ENCODE results near the gene CNIH3.

CNIH3 gene

DNA sequence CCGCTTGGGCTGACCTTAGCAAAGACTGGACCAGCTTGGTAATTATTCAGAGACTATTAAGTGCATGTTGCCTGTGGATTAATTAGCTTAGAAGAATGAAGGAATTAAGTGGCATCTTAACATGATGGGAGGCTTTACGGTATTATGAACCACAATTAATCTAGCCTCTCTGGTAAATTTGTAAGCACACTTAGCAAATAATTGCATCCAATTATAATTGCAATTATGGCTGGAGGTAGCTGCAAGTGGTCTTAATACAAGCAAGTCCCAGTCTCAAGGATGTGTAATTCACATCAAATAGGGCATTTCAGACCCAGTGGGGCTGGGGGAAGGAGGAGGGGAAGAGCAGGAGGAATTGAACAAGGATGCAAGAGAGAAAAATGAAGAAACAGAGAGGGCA, 151.6 kb downstream of the CNIH3 start:
- DNase-seq (ENCODE audit: low spot score) = no peak
- no peak for FAIRE-seq

DNA sequence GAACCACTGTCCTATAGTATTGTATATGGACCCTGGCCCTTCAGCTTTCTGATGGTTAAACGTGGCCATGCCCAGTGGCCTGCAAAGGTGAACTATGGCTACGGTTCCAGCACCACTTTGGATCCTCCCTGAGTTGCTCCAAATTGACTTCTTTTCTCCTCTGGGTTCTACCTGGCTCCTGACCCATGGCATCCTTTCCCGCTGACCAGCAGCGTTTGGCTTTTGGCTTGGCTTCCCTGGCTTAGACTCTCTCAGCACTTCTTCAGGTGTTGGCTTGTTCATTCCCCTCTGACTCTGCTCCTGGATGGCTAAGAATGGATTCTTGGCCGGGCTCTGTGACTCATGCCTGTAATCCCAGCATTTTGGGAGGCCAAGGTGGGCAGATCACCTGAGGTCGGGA, 152.9 kb downstream of the CNIH3 start:
- DNase-seq (ENCODE audit: low spot score) = no peak
- FAIRE-seq = no peak

DNA sequence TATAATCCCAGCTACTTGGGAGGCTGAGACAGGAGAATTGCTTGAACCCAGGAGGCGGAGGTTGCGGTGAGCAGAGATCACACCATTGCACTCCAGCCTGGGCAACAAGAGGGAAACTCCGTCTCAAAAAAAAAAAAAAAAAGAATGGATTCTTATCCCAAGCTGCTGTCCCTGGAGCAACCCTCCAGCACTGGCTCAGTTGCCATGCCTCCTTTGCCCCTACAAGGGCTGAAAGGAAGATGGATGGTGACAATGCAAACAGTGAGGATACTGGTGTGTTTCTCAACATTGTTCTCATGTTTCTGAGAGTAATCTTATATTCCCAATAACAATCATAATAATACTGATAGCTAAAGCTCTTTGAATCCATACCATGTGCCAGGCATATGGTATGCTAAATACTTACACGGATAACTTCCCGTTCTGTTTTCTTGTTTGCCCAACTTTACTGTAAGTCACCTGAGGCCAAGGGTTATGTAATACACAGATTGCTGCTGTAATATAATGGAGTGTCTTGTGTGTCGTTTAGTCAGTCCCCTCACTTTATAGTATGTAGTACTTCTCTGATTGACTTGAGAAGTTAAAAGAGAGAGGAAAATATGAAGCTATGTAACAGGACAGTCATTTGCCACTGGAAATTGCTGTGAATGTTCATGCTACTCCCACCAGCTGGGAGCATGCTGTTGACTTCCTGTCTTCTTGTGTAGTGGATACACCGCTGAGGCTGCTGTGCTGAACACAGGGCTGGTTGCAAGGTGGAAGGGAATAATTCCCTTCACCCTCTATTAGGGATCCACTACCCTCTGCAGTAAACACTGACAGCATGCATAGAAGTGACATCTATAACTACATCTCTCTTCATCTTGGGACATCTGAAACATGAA, 153.6 kb downstream of the CNIH3 start:
- DNase-seq (ENCODE audit: low spot score) (no peak), FAIRE-seq (no peak)

DNA sequence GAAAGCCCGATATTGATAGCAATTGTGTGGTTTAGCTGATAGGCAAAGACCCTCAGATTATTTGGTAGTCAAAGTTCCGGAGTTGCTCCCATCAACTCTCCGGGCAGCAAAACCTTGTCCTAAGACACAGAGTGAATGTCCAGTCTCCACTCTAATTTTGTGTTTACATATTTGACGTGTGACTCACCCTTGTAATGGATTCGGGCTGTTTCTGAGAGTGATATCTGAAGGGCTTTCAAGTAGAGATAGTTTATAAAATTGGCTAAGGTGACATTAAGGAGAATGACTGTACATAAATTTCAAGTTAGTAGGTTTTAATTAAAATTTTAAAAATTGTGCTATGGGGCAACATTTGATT, 154.2 kb downstream of the CNIH3 start:
- DNase-seq (ENCODE audit: low spot score) (no peak), FAIRE-seq (no peak)

GRCh38 chr1:224773646-224774045, 157.5 kb downstream of the CNIH3 start:
- FAIRE-seq = no peak
- no peak for DNase-seq (ENCODE audit: low spot score)

DNA sequence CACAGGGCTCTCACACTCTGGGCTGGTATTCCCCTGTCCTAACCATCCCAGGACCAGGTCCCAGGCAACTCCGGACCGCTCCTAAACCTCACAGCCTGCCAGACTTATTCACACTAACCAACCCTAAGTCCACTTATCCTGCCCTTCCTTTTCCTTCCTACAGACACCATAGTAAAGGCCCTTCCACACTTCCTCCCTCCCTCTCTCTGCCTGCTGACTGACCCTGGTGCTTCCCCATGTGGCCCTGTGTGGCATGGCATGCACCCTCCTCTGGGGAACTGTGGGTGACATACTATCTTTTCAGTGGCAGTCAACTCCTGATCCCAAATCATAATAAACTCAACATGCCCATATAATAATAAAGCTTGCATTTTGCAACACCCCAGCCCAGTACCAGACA, 158.3 kb downstream of the CNIH3 start:
- no peak for DNase-seq (ENCODE audit: low spot score)
- no peak for FAIRE-seq

GRCh38 chr1:224777180-224777579, 161.1 kb downstream of the CNIH3 start:
- no peak for FAIRE-seq
- DNase-seq (ENCODE audit: low spot score) = no peak

- no peak for DNase-seq (ENCODE audit: low spot score)
- no peak for FAIRE-seq
Measured at GRCh38 chr1:224779536-224779935, 163.4 kb downstream of the CNIH3 start.

DNA sequence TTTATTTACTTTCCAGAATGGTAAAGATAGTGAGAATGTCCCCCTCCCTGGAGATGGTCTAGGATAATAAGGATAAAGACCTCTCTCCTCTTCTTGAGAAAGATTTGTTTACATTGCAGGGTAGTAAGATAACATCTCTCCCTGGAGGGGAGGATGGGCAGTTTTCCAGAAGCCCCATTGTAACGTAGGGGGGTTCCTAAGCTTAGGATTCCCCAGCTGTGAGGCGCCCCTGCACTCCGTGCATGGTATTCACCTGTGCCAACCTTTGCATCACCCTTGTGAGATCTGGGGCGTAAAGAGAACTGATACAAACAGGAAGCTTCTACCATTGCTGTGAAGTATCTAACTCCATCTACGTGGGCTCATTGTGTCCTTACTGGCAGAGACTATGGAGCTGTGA, 164.6 kb downstream of the CNIH3 start:
- DNase-seq (ENCODE audit: low spot score) = no peak
- no peak for FAIRE-seq

GRCh38 chr1:224781800-224782199, 165.7 kb downstream of the CNIH3 start:
- FAIRE-seq = no peak
- no peak for DNase-seq (ENCODE audit: low spot score)

- FAIRE-seq (no peak), DNase-seq (ENCODE audit: low spot score) (no peak)
Measured at GRCh38 chr1:224782281-224783000, 166.3 kb downstream of the CNIH3 start.

- DNase-seq (ENCODE audit: low spot score) (no peak), FAIRE-seq (no peak)
Measured at GRCh38 chr1:224783006-224783651, 167.0 kb downstream of the CNIH3 start.

- DNase-seq (ENCODE audit: low spot score) (no peak), FAIRE-seq (no peak)
Measured at GRCh38 chr1:224784265-224785039, 168.3 kb downstream of the CNIH3 start.

GRCh38 chr1:224785040-224785328, 168.9 kb downstream of the CNIH3 start:
- FAIRE-seq (no peak), DNase-seq (ENCODE audit: low spot score) (no peak)

DNA sequence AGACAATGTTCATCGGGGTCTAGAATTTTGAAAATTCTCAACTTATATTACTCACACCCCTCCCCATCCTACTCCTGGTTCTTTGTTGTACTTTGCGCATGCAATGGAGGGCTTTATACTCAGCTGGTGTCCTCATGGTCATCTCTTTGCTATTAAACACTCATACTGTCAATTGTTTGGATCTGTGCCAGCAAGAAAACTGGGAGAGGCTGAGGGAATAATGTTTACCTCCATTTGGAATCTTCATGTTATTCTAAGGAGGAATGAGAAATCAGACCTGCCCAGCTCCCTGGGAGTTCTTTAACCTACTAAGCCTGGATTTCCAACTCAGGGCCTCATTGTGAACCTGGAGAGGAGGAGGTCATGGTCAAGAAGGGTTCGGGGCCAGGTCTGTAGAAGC, 169.5 kb downstream of the CNIH3 start:
- no peak for FAIRE-seq
- no peak for DNase-seq (ENCODE audit: low spot score)

GRCh38 chr1:224786533-224787250, 170.6 kb downstream of the CNIH3 start:
- no peak for FAIRE-seq
- DNase-seq (ENCODE audit: low spot score) = no peak

GRCh38 chr1:224789311-224789710, 173.2 kb downstream of the CNIH3 start:
- no peak for FAIRE-seq

More at GRCh38 chr1:224789311-224789710, 173.2 kb downstream of the CNIH3 start:
- DNase-seq (ENCODE audit: low spot score) = no peak

Data from RCC 7860 (cell line).